Keratinocyte (primary cell): ENCODE data around the gene PDE11A.

ENCODE experiments used
- CTCF ChIP-seq, 3 experiments: IDR thresholded peaks in 1 of 3; conservative IDR thresholded peaks in 1 of 3; optimal IDR thresholded peaks in 1 of 3; 2 replicates in 2 of 3; 3 replicates in 1 of 3; pipeline versions ENCODE3 to v1.5.1; 2011; ENCODE audit warnings: low read length in 3 of 3, mild to moderate bottlenecking in 3 of 3, moderate library complexity in 2 of 3, control low read depth in 1 of 3, inconsistent platforms in 1 of 3; ENCODE audit not compliant: insufficient read depth in 2 of 3; ENCODE audit errors: extremely low read depth in 1 of 3
- EZH2 ChIP-seq: IDR thresholded peaks from one replicate; pipeline ENCODE4 v1.6.1; 2012; ENCODE audit warnings: inconsistent platforms, mild to moderate bottlenecking, low read length, moderate library complexity

GRCh38 chr2:177888581-177888980, 184.0 kb downstream of the PDE11A start:
- TF ChIP-seq CTCF (optimal IDR thresholded peaks at IDR 0.05 in 1 of 3, IDR thresholded peaks at IDR 0.05 in 1 of 3, conservative IDR thresholded peaks at IDR 0.05 in 1 of 3; ENCODE audit: extremely low read depth in 1 of 3, insufficient read depth in 2 of 3, low read length in 3 of 3) (no peak), EZH2 (no peak)
